ENCODE data around the gene NVL. TPM values are rescaled to one million over a fixed set of nuclear protein-coding genes. Genes with fewer than 3 reads are reported as not detected.

Gene NVL
- total and polyA plus RNA-seq, 2 of the 8 experiments (the other 6 are each of a cell fraction or from before 2014, with no cell fraction given) = 22.7 to 45.8 TPM

GRCh38 chr1:224331326-224331725 is 1.4 kb upstream of the NVL start:
- ChIA-PET POLR2A (ENCODE audit: partially characterized antibody) (no interaction called here), CTCF (ENCODE audit: partially characterized antibody) (interaction anchor here (1.4 kb wide), 1 partner anchor 20 kb away, joined by 3 read pairs; no protein-coding TSS in a partner anchor)
- H4K20me1 ChIP-seq (replicated peaks in 1 of 2; ENCODE audit: control insufficient read depth in 1 of 2, insufficient read depth in 2 of 2, low read length in 2 of 2) = peaks cover 0 to 2% of the 10 kb centered on the region in 2 experiments
- no peak overlapping the region for H3K14ac ChIP-seq (ENCODE audit: insufficient read length)
- H3K79me1 ChIP-seq (ENCODE audit: low read depth, low read length) = peaks cover 3% of the 10 kb centered on the region; the same call in 1 of the 2 replicates
- WGBS, 2 experiments (ENCODE audit: extremely low coverage in 1 of 2, insufficient coverage in 1 of 2, insufficient read length in 1 of 2, insufficient replicate concordance in 2 of 2, low coverage in 1 of 2, low lambda C conversion rate in 2 of 2, missing lambda C conversion rate in 1 of 2) = 100% methylated on average over 2 of the region's 2 CpGs; no CpG with 5 or more reads in 1 of the 2 experiments
- peaks cover 0 to 3% (median 0%) of the 10 kb centered on the region in 4 experiments; a peak in 1 of 8 replicates for H3K36me3 ChIP-seq (ENCODE audit: control insufficient read depth in 2 of 4, insufficient read depth in 4 of 4, low read length in 3 of 4)
- FAIRE-seq (no peak), DNase-seq (ENCODE audit: low read depth in 1 of 2, low spot score in 2 of 2) (no peak)
- no peak overlapping the region for H4K8ac ChIP-seq (ENCODE audit: extremely low read depth, insufficient read depth, low read length)
- H2BK12ac ChIP-seq (ENCODE audit: low read depth, low read length) = no peak overlapping the region
- H3K9ac ChIP-seq (replicated peaks in 1 of 4; ENCODE audit: extremely low read depth in 1 of 4, low read depth in 3 of 4, low read length in 3 of 4) = no peak overlapping the region
- no peak overlapping the region for H3K27ac ChIP-seq (ENCODE audit: low read depth, low read length)
- H2AFZ ChIP-seq (ENCODE audit: low read length) = no peak overlapping the region
- no peak overlapping the region for H2AK5ac ChIP-seq (ENCODE audit: low read depth, low read length)
- H2BK15ac ChIP-seq (ENCODE audit: low read length) = no peak overlapping the region
- peak overlapping the region in 1 of 2 experiments; percentile 78; a peak in 1 of 4 replicates for H3K4me2 ChIP-seq (ENCODE audit: insufficient read depth in 1 of 2, low read depth in 2 of 2, low read length in 2 of 2)
- H3K27me3 ChIP-seq (replicated peaks in 1 of 4; ENCODE audit: control insufficient read depth in 3 of 4, extremely low read depth in 1 of 4, insufficient read depth in 3 of 4, low read length in 3 of 4) = no peaks in the 10 kb centered on the region
- H3K23me2 ChIP-seq (ENCODE audit: low read depth, low read length) = peaks cover 8% of the 10 kb centered on the region
- TF ChIP-seq SIX5 (IDR thresholded peaks at IDR 0.05; ENCODE audit: low read depth, low read length) = no peak
- TF ChIP-seq CHD2 (IDR thresholded peaks at IDR 0.05; ENCODE audit: low read length) = no peak
- TF ChIP-seq EGR1 (IDR thresholded peaks at IDR 0.05; ENCODE audit: borderline replicate concordance, low read depth, low read length) = no peak
- no peak overlapping the region for H2BK5ac ChIP-seq (ENCODE audit: low read depth, low read length)
- H3K9me3 ChIP-seq (ENCODE audit: insufficient read depth in 2 of 2, low read depth in 1 of 2, low read length in 1 of 2) = no peaks in the 10 kb centered on the region
- H2BK120ac ChIP-seq (replicated peaks; ENCODE audit: low read depth, low read length) = no peak overlapping the region
- no peak overlapping the region for H3K18ac ChIP-seq (ENCODE audit: extremely low read depth, low read length)
- H3K4me3 ChIP-seq (ENCODE audit: extremely low read depth in 1 of 4, insufficient read depth in 2 of 4, low read depth in 3 of 4, low read length in 4 of 4) = 0 out of 8 replicates have a peak overlapping the region, but pooled peaks of 1 of the 4 experiments have one; percentile 98
- no peak overlapping the region for H3K56ac ChIP-seq (replicated peaks; ENCODE audit: insufficient read length, low read depth, low read length)
- no peak overlapping the region for H2BK20ac ChIP-seq (ENCODE audit: low read length)
- H3K4me1 ChIP-seq (replicated peaks in 1 of 4; ENCODE audit: control insufficient read depth in 3 of 4, insufficient read depth in 4 of 4, low read length in 3 of 4) = no peaks in the 10 kb centered on the region; a peak in 3 of 7 replicates
- H3K23ac ChIP-seq (ENCODE audit: insufficient read length) = no peak overlapping the region
- no peak overlapping the region for H4K5ac ChIP-seq (ENCODE audit: insufficient read length, low read depth, low read length)
- peaks cover 17 to 36% of the 10 kb centered on the region in 2 experiments for H3K79me2 ChIP-seq (ENCODE audit: control insufficient read depth in 1 of 2, insufficient read depth in 2 of 2, low read length in 2 of 2)
- H3K4ac ChIP-seq (replicated peaks; ENCODE audit: insufficient read length, low read depth, low read length) = no peak overlapping the region
- no peak overlapping the region for H4K91ac ChIP-seq (replicated peaks; ENCODE audit: insufficient read length, low read length)

All from H1 (cell line).